8988T (cell line): Measurements from ENCODE around the gene SRRM4.

ENCODE experiments used
- DNase-seq: peaks from one replicate; pipeline ENCODE4 v3.0.0; 2011

Gene SRRM4

GRCh38 chr12:119206348-119207062, 225.2 kb downstream of the SRRM4 start:
- no peak for DNase-seq

GRCh38 chr12:119207063-119207560, 225.8 kb downstream of the SRRM4 start:
- no peak for DNase-seq

- no peak for DNase-seq
Observed at GRCh38 chr12:119208626-119209061, 227.3 kb downstream of the SRRM4 start.

- DNase-seq = no peak
Observed at GRCh38 chr12:119211884-119212283, 230.5 kb downstream of the SRRM4 start.
